HT-29 (cell line): ENCODE results near the gene PICALM. TPM values are rescaled to one million over a fixed set of nuclear protein-coding genes. Genes with fewer than 3 reads are reported as not detected.
"Not testable (repeated sequence)": the region's sequence is repeated elsewhere in the genome, so short reads cannot be mapped to it uniquely, and the experiment has no call there.

ENCODE experiments used
- DNase-seq: peaks from one replicate; pipeline ENCODE4 v3.0.0-alpha.2; 2015; ENCODE audit warnings: low spot score
- total RNA-seq: library from RNA; depleted of rRNA; stranded (reverse); fragments of >200 nt; shearing (Covaris generic); gene quantifications from 2 replicates; pipeline ENCODE4 v1.2.3, GENCODE V29; 2014

The PICALM gene
- total RNA-seq, 1 experiment from 2014 or later, result 93.6 TPM

- DNase-seq, result no peak
Measured at GRCh38 chr11:85988780-85989179, 80.1 kb downstream of the PICALM start.

DNA sequence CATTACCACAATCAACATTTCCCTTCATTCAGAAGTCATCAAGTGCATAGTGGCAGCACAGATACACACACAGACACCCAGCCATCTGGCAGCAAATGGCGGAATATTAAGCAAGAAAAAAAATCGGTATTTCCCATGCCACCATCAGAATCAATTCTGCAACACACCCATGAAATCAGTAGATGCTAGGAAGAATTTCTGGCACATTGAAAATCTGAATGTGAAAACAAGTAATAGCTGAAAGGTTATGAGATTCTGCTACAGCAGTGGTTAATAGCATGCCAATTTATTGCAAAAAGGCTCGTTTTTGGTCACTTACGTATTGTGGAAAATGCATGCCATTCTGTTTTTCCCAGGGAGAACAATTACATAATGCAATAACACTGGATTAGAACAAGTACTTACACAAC is 91.1 kb downstream of the PICALM start:
- DNase-seq, result no peak

- no peak for DNase-seq
Measured at GRCh38 chr11:85976525-85976924, 92.4 kb downstream of the PICALM start.

DNA sequence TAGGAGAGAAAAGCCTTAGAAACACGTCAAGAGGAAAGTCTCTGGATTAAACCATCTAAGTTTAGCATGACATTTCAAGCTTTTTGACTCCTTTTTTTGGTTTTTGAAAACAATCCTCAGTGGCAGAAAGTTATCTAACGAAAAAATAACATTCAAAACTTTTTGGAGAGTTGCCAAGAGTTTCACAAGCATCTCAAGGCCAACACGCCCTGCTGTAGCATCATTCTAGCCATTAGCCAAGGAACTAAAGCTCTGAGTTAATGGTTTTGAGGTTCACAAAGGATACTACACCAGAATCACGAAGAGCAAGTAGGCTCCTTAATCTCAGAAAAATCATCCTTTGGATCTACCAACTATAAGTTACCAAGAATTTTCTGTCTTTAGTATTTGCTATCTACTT is 94.8 kb downstream of the PICALM start:
- DNase-seq, result no peak

- no peak for DNase-seq
Measured at GRCh38 chr11:85970593-85970992, 98.3 kb downstream of the PICALM start.

DNA sequence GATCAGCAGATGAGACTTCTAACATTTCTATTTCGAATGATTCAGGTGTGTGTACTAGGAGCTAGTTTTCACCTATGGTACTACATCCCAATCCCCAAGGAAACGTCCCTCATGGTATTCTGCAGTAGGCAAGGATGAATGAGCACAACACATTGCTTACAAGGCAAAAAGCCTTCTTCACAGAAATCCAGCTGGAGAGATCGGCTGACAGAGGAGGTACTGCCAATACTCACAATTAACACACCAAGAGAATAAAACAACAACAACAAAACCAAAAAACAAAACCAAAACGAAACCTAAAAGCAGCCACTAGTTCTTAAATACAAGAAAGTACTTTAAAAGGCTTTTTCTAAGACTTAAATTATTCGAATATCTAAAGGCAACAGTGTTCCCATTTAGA is 101.4 kb downstream of the PICALM start:
- DNase-seq, result no peak

DNA sequence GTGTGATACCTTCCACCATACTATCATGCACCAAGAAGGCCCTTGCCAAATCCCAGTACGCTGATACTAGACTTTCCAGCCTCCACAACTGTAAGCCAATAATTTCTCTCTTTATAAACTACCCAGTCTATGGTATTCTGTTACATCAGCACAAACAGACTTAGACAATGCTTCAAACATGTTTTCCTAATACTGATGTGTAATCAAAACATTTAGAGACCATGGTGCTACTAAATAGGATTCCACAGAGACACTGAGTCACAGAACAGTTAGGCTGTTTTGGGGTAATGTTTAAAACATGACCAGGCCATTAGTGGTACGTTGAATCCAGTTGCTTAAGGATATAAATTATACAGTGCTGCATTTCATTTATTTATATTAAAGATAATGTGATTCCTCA is 103.7 kb downstream of the PICALM start:
- no peak for DNase-seq

GRCh38 chr11:85961930-85962363 is 106.9 kb downstream of the PICALM start:
- no peak for DNase-seq

DNA sequence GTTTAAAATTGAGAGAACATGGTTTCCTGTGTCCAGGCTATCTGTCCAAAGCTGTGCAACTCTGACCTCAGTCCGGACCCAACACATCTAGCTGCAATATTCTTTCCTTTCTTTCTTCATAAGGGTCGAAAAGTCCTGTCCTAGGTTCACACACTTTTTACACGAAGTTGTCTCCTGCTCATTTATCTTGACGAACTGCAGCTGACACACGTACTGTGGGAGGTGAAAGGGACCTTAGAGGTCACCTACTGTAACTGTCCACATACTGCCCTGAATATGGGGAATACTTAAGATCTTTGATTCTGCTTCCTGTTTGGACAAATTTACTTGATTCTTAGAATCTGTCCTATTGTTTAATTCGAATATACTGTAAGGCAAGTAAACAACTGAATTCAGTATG is 107.8 kb downstream of the PICALM start:
- DNase-seq, result no peak

- no peak for DNase-seq
Measured at GRCh38 chr11:85960678-85961077, 108.2 kb downstream of the PICALM start.

DNA sequence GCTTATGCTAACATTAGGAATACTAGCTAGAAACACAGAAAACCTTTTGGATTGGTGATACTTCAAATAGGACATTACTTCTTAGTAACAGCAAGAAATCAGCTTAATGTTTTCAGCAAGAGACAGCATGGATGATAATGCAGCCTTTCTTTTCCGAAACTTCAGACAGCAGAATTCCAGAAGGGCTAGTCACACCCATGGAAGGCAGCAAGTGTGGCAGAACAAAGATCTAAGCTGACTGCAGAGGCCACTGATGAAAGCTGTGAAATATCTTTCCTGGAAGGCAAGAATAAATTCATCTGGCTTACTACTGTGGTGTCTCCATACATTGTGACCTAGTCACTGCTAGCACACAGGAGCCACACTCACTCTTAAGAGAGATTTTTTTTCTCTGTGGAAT is 113.4 kb downstream of the PICALM start:
- DNase-seq, result no peak

DNA sequence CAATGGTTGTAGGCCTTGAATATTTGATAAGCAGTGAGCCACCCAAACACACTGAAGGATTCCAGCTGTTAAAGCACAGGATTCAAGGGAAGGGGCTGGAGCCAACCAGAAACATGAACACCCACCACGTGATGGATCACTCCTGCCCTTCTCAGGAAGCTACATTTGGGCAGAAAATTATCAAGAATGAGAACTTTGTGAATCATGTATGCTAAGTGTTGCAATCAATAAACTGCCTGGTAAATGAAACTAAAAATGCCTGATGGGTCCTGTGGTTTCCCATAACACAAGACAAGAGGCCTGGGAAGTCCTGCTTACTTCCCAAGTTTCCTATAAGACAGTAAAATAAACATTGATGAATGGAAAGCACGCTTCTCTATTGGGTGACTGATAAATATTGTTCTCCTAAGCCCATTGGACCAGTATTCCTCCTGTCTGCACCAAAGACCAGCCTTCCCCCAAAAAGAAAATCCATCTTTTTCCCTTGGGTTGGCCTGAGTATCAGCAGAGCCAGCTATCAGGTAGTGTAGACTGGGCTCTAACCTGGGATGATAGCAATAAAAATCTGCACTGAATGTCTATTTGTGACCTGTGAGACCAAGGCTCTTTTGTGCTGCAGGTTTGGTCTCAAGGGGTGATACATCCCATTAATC is 115.3 kb downstream of the PICALM start:
- no peak for DNase-seq

GRCh38 chr11:85952108-85952485 is 116.8 kb downstream of the PICALM start:
- DNase-seq, result not testable (repeated sequence)

DNA sequence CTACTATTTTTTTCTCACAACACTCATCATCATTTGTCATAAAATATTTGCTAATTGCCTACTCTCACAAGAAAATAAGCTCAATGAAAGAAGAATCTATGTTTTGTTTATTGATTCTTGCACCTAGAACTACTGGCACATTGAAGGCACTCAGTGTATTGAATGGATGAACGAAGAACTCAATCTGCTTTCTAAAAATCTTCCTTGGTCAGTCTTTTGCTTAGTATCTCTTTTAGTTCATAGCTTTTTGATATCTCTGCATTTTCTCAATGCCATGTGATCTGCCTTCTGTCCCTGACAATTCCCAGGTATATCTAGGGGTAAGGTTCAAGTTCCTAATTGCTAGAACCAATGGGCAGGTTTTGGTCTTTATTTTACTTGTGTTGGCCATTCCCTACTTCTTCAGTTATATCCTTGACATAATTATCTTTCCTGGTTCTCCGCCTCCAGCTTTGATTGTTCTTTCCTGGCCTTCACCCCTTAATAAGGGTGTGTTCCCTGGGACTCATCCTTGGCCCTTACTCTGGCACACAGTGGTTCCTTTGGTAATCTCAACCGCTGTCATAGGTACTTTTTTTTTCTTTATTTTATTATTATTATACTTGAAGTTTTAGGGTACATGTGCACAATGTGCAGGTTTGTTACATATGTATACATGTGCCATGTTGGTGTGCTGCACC is 117.3 kb downstream of the PICALM start:
- DNase-seq, result no peak

DNA sequence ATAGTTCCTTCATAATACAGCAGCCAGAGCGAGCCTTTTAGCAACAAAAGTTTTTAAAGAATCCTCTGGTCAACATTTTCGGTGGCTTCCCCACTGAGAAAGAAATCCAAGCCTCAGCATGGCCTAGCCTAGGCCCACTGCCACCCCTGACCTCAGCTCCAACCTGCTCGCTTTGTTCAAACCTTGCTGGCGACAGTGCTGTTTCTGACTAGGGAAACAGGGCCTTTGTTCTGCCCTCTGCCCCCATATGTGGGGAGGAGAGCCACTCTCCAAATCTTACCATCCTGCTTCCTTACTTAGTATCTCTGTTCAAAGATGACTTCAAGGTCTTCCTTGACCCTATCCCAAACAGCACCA is 117.9 kb downstream of the PICALM start:
- no peak for DNase-seq

DNA sequence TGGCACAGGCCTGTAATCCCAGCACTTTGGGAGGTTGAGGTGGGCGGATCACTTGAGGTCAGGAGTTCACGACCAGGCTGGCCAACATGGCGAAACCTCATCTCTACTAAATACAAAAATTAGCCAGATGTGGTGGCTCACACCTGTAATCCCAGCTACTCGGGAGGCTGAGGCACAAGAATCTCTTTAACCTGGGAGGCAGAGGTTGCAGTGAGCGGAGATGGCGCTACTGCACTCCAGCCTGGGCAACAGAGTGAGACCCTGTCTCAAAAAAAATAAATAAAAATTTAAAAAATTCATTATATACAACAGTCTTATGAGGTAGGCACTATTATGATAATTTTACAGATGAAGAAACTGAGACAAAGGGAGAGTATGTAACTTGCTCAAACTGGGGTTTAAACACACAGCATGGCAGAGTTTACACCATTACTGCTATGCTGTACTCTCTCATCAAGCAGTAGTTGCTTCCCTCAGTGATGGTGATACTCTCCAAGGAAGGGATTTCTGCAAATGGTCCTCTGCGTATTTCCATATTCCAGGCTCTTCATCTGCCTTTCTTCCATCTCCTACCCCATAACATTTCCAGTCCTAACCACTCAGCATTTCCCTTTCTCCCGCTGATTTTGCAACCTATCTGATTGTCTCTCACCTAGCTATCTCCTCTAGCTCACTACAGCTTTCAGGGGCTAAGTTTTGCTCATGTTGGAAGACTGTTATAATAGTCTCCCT is 118.4 kb downstream of the PICALM start:
- DNase-seq, result no peak

DNA sequence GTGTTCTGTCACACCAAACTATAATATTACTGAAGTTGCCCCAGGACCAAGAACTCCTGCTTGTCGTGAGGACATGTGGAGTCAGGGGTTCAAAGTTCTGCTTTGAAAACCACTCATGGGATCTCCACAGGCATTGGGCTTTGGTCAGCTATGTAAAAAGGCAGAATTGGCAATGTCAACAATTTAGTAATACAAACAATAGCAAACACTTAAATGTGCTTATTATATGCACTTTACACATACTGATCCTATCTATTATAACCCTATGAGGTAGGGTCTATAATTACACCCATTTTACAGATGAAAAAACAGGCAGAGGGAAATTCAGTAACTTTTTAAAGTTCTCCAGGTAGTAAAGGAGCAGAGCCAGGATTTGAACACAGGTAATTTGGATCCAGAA is 119.1 kb downstream of the PICALM start:
- no peak for DNase-seq

- DNase-seq, result peak; percentile 53
Measured at GRCh38 chr11:85948884-85949283, 120.0 kb downstream of the PICALM start.

DNA sequence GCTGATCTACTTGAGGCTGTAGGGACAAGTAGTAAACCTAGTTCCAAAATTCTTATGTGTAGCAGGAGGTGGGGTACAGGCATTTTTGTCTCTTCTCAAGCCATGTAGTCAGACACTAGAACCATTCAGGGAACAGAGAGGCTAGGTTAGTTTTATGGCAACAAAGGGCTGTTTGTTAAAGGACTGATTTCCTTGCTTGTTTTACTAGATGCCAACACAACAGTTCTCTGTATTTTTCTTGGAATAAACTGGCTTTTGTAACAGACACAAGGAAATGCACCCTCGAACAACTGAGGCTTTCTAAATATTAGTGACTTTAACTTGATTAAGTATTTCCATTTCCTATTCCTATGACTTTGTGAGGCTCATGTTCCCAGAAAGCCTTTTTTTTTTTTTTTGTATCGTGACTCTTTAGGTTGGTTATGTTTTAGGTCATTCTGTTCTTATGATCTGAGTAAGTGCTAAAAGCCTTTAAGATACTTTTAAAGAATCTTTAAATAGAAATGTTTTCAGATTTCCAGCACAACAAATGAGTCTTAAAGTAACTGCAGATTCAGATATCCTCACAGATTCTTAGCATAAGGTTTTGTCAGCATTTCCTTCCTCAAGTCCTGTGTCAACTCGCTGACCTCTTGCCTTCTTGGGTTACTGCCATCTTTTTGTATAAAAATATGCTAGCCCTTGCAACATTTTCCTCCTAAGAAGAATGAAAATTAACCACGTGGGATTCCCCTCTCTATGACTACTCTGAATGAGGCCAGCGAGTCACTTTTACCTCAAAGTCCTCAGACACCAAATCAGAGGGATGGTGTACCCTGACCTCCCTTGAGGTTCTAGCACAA is 121.2 kb downstream of the PICALM start:
- peak; percentile 35 for DNase-seq

GRCh38 chr11:85946221-85946620 is 122.7 kb downstream of the PICALM start:
- no peak for DNase-seq

GRCh38 chr11:85945788-85946187 is 123.1 kb downstream of the PICALM start:
- no peak for DNase-seq

DNA sequence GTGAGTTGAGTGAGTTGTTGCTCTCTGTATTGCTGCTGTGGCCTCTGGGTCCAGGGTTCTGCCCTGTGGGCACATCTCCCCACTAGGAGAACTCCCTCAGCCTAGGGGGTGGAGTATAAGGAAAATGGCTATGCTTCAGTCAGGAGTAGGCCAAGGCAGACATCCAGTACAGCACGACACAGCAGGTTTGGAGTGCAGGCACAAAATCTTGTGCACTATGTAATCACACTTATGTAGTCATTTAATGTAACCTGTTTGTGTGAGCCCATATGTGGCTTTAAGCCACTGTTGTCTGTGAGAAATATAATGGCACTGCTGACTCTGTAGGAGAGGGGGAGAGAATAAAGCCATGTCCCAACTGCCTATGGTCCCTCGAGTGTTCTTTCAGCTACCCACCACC is 123.6 kb downstream of the PICALM start:
- no peak for DNase-seq
